Measurements from ENCODE around the gene ACSBG1. TPM values are rescaled to one million over a fixed set of nuclear protein-coding genes. Genes with fewer than 3 reads are reported as not detected.

Gene ACSBG1
- polyA plus RNA-seq, 1 donor (not counting 4 experiments of a cell fraction or from before 2014, with no cell fraction given), result 0.01 TPM

DNA sequence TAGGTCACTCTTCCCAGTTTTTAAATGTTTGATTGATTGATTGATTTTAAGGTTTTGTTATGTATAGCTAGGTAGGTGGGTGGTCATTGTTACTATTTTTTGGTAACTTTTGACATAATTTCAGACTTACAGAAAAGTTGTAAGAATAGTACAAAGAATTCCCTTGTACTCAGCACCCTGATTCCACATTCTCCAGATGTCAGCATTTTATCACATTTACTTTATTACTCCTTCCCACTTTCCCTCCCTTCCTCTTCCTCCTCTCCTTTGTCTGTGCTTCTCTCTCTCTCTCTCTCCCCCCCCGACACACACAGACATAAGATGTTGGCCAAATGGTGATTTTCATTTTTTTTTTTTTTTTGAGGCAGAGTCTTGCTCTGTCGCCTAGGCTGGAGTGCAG, 70.4 kb downstream of the ACSBG1 start:
- H3K9ac ChIP-seq (ENCODE audit: control insufficient read depth, extremely low read depth, insufficient read depth, low read length), result no peak overlapping the region
- H3K4me2 ChIP-seq (ENCODE audit: control insufficient read depth, extremely low read depth, insufficient read depth, low read depth, low read length), result no peak overlapping the region
- TF ChIP-seq EZH2 (IDR thresholded peaks at IDR 0.05; ENCODE audit: low read length), result no peak
- no peak for TF ChIP-seq CTCF (optimal IDR thresholded peaks at IDR 0.05 in 1 of 3, IDR thresholded peaks at IDR 0.05 in 1 of 3, conservative IDR thresholded peaks at IDR 0.05 in 1 of 3; ENCODE audit: extremely low read depth in 1 of 3, insufficient read depth in 2 of 3, low read length in 3 of 3)
- DNase-seq (ENCODE audit: low read depth, low spot score) (no peak), FAIRE-seq (no peak)
- no peak overlapping the region for H3K27ac ChIP-seq (ENCODE audit: control insufficient read depth, insufficient read depth, low read length)
- dilution Hi-C loops (cut with MboI; ENCODE audit: extremely low pct_ligation_motif_present, low sequenced_read_pairs), result no loop called here
- H3K4me3 ChIP-seq (ENCODE audit: control insufficient read depth in 2 of 3, extremely low read depth in 1 of 3, insufficient read depth in 2 of 3, low read depth in 1 of 3, low read length in 3 of 3), result no peak overlapping the region
- no peaks in the 10 kb centered on the region for H3K27me3 ChIP-seq (ENCODE audit: control insufficient read depth, extremely low read depth, insufficient read depth, low read length)
- no peak overlapping the region for H2AFZ ChIP-seq (ENCODE audit: control insufficient read depth, low read length)
- H3K4me1 ChIP-seq (ENCODE audit: control insufficient read depth, extremely low read depth, insufficient read depth, low read length), result no peaks in the 10 kb centered on the region
- H3K36me3 ChIP-seq (ENCODE audit: control insufficient read depth in 2 of 2, extremely low read depth in 1 of 2, insufficient read depth in 2 of 2, low read length in 2 of 2), result peaks cover 23 to 30% of the 10 kb centered on the region in 2 experiments
- H3K79me2 ChIP-seq (ENCODE audit: control insufficient read depth, insufficient read depth, low read length), result no peaks in the 10 kb centered on the region
- no peaks in the 10 kb centered on the region for H4K20me1 ChIP-seq (ENCODE audit: control insufficient read depth, extremely low read depth, insufficient read depth, low read length)
- no peaks in the 10 kb centered on the region for H3K9me1 ChIP-seq (ENCODE audit: control insufficient read depth, extremely low read depth, insufficient read depth, low read length)
- H3K9me3 ChIP-seq (ENCODE audit: control insufficient read depth, low read depth, low read length), result no peaks in the 10 kb centered on the region

DNA sequence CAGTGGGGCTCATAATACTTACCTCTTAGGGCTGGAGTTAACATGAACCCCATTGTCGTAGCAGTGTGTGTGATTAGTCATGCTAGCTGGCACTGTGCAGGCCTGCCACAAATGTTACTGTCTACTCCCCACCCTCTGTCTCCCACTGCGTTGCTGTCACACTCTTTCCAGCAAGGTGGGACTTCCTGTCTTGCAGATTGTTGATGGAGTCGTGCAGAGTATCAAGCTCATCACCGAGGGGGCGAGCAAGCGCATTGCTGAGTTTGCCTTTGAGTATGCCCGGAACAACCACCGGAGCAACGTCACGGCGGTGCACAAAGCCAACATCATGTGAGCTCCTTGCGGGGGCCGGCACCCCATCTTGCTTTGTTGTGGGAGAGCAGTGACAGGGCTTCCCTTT, 72.3 kb downstream of the ACSBG1 start:
- DNase-seq (ENCODE audit: low read depth, low spot score) (no peak), FAIRE-seq (no peak)
- Histone ChIP-seq H3K27ac (ENCODE audit: control insufficient read depth, insufficient read depth, low read length) (no peak overlapping the region), H3K9me3 (ENCODE audit: control insufficient read depth, low read depth, low read length) (no peaks in the 10 kb centered on the region), H3K79me2 (ENCODE audit: control insufficient read depth, insufficient read depth, low read length) (no peaks in the 10 kb centered on the region), H3K27me3 (ENCODE audit: control insufficient read depth, extremely low read depth, insufficient read depth, low read length) (no peaks in the 10 kb centered on the region), H3K4me3 (ENCODE audit: control insufficient read depth in 2 of 3, extremely low read depth in 1 of 3, insufficient read depth in 2 of 3, low read depth in 1 of 3, low read length in 3 of 3) (no peak overlapping the region), H4K20me1 (ENCODE audit: control insufficient read depth, extremely low read depth, insufficient read depth, low read length) (no peaks in the 10 kb centered on the region), H3K4me2 (ENCODE audit: control insufficient read depth, extremely low read depth, insufficient read depth, low read depth, low read length) (no peak overlapping the region), H2AFZ (ENCODE audit: control insufficient read depth, low read length) (no peak overlapping the region), H3K9me1 (ENCODE audit: control insufficient read depth, extremely low read depth, insufficient read depth, low read length) (no peaks in the 10 kb centered on the region), H3K36me3 (ENCODE audit: control insufficient read depth in 2 of 2, extremely low read depth in 1 of 2, insufficient read depth in 2 of 2, low read length in 2 of 2) (peaks cover 17 to 31% of the 10 kb centered on the region in 2 experiments), H3K4me1 (ENCODE audit: control insufficient read depth, extremely low read depth, insufficient read depth, low read length) (no peaks in the 10 kb centered on the region), H3K9ac (ENCODE audit: control insufficient read depth, extremely low read depth, insufficient read depth, low read length) (no peak overlapping the region)
- dilution Hi-C loops (cut with MboI; ENCODE audit: extremely low pct_ligation_motif_present, low sequenced_read_pairs), result no loop called here
- no peak for TF ChIP-seq CTCF (optimal IDR thresholded peaks at IDR 0.05 in 1 of 3, IDR thresholded peaks at IDR 0.05 in 1 of 3, conservative IDR thresholded peaks at IDR 0.05 in 1 of 3; ENCODE audit: extremely low read depth in 1 of 3, insufficient read depth in 2 of 3, low read length in 3 of 3)
- no peak for TF ChIP-seq EZH2 (IDR thresholded peaks at IDR 0.05; ENCODE audit: low read length)

Measured in keratinocyte (primary cell).